ENCODE data around the gene GCNT2. TPM values are rescaled to one million over a fixed set of nuclear protein-coding genes. Genes with fewer than 3 reads are reported as not detected.
A peak's percentile ranks its signal among the peaks of the same experiment; 100 is the strongest.
"Not testable (repeated sequence)": the region's sequence is repeated elsewhere in the genome, so short reads cannot be mapped to it uniquely, and the experiment has no call there.

GCNT2 gene
- total RNA-seq, result 1 to 10 TPM; 2.4 to 6.9 TPM

DNA sequence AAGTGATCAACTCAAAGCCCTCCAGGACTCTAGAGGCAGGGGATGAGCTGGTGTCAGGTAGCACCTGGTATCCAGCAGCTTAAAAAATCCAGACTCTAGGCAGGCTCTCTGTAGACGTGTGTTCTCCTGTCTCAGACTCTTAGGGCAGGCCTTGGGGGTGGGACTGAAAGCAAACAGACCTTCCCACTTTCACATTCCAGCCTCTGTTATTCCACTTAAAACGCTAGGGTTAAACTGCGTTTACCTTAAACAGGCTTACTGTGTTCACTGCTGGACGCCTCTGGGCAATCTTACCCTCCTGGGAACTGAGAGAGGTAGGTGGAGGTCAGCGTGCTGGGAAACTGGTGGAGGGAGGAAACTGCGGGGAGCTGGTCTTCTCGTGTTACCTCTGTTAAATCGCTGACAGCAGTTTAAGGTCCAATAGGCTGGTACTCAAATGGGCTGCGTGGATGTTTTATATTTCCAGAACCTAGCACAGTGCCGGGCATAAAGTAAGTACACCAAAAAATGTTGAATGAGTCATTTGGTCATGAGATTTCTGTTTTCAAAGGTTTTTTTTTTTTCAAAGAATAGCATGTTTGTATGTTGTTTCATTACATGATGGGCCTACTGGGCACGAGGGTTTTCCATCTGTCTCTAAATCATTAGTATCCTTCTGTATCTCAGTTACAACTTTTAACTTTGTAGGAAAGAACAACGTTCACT, at the start of gene GCNT2:
GCNT2 (plus strand) TSS at position 248 of the 705 bp plus-strand sequence. CDS start 7,561 bp downstream, outside the sequence.
- ATAC-seq, result peak in 1 of 2 donors; percentile 20

DNA sequence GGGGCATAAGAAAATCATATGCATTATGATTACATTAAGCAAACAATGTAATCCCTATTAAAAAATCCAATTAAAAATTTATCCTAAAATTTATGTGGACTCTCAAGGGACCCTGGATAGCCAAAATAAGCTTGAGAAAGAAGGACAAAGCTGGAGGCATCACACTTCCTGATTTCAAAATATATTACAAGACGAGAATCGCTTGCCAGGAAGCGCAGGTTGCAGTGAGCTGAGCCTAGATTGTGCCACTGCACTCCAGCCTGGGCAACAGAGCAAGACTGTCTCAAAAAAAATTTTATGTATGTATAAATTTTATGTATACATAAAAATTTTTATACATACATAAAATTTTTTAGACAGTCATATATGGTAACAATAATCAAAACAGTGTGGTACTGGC, 48.5 kb upstream of the GCNT2 start:
- no peak for ATAC-seq
- Mint-ChIP-seq H3K4me1 (ENCODE audit: low read depth in 2 of 2) (no peaks in the 10 kb centered on the region), H3K36me3 (no peaks in the 10 kb centered on the region), H3K27ac (no peak overlapping the region), H3K9me3 (no peaks in the 10 kb centered on the region), H3K4me3 (no peak overlapping the region), H3K27me3 (peaks cover 17 to 27% of the 10 kb centered on the region in 2 donors)
- no peak for DNase-seq (ENCODE audit: low spot score)

More for the DNA sequence above, at the start of gene GCNT2:
- no peak within 1 kb of the TSS for H3K27ac Mint-ChIP-seq
- H3K4me1 Mint-ChIP-seq (ENCODE audit: low read depth in 2 of 2), result peaks cover 0 to 6% of the 10 kb centered on the region in 2 donors
- no peak for DNase-seq (ENCODE audit: low spot score)
- no peak within 1 kb of the TSS for H3K4me3 Mint-ChIP-seq
- no peaks in the 10 kb centered on the region for H3K36me3 Mint-ChIP-seq
- H3K9me3 Mint-ChIP-seq, result no peaks in the 10 kb centered on the region
- peaks cover 23 to 37% of the 10 kb centered on the region in 2 donors for H3K27me3 Mint-ChIP-seq

DNA sequence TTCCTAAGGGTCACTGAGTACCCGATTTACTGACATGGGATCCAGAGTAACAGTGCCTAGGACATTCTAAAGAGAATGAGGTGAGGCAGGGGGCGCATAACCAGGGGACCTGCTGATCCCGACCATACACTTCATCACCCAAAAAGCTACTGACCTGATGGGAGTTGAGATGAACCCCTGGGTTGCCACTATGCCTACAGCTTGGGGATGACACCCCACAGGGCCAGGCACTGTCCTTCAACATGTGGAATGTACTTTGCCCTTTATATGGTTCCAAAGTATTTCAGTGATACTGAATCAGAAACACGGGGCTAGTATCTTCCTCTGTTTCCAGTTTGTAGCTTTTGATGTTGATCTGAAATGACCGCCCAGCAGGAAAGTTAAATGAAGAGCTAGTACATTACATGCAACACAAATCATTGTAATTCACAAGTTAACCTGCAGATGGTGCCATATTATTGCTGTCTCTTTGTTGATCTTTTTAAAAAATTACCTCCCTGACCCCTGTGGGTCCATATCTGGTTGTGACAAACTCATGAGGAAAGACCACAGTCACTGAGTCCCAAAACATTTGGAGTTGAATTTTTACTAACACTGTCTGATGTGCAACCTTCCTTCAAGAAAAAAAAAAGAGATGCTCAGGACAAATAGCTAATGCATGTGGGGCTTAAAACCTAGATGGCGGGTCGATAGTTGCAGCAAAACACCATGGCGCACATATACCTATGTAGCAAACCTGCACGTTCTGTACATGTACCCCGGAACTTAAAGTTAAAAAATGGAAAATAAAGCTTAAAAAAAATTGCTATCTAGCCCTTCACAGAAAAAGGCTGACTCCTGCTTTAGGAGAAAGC, 42.7 kb upstream of the GCNT2 start:
- no peaks in the 10 kb centered on the region for H3K4me1 Mint-ChIP-seq (ENCODE audit: low read depth in 2 of 2)
- no peaks in the 10 kb centered on the region for H3K36me3 Mint-ChIP-seq
- ATAC-seq, result no peak
- H3K9me3 Mint-ChIP-seq, result no peaks in the 10 kb centered on the region
- peaks cover 15 to 18% of the 10 kb centered on the region in 2 donors for H3K27me3 Mint-ChIP-seq
- DNase-seq (ENCODE audit: low spot score), result no peak
- no peak overlapping the region for H3K4me3 Mint-ChIP-seq
- no peak overlapping the region for H3K27ac Mint-ChIP-seq

DNA sequence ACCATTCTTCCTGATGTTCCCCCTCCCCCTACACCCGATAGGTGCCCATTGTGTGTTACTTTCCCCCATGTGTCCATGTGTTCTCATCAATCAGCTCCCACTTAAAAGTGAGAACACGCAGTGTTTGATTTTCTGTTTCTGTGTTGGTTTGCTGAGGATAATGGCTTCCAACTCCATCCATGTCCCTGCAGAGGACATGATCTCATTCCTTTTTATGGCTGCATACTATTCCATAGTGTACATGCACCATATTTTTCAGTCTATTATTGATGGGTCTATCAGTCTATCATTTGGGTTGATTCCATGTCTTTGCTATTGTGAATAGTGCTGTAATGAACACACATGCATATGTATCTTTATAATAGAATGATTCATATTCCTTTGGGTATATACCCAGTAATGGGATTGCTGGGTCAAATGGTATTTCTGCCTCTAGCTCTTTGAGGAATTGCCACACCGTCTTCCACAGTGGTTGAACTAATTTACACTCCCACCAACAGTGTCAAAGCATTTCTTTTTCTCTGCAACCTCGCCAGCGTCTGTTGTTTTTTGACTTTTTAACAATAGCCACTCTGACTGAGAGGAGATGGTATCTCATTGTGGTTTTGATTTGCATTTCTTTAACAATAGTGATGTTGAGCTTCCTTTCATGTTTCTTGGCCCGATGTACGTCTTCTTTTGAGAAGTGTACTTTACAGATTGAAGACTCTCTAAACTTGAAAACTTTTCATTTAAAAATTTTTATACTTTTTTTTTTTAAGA, 41.0 kb upstream of the GCNT2 start:
- peaks cover 18 to 19% of the 10 kb centered on the region in 2 donors for H3K27me3 Mint-ChIP-seq
- no peaks in the 10 kb centered on the region for H3K36me3 Mint-ChIP-seq
- DNase-seq (ENCODE audit: low spot score) (no peak), ATAC-seq (no peak)
- H3K4me3 Mint-ChIP-seq, result no peak overlapping the region
- no peaks in the 10 kb centered on the region for H3K9me3 Mint-ChIP-seq
- no peaks in the 10 kb centered on the region for H3K4me1 Mint-ChIP-seq (ENCODE audit: low read depth in 2 of 2)
- H3K27ac Mint-ChIP-seq, result no peak overlapping the region

DNA sequence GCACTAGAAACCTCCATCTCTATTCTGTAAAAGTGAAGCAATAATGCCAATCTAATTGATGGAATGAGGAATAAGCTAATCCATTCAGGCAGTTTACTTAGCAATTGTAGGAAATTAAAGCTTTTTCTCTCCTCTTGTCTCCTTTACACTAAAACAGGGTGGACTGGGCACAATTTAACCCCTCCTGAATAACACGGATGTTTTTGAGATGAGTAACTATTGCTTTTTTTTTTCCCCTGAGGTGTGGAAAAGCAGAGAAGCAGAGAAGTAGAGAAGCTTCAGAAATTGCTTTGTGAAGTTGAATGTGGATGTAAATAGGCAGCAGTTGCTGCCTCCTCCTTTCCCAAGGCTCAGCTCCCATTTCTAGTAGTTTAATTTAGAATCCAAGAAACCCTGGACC, 40.0 kb upstream of the GCNT2 start:
- no peaks in the 10 kb centered on the region for H3K4me1 Mint-ChIP-seq (ENCODE audit: low read depth in 2 of 2)
- no peak for ATAC-seq
- no peak overlapping the region for H3K4me3 Mint-ChIP-seq
- no peaks in the 10 kb centered on the region for H3K36me3 Mint-ChIP-seq
- no peak overlapping the region for H3K27ac Mint-ChIP-seq
- peaks cover 10 to 19% of the 10 kb centered on the region in 2 donors for H3K27me3 Mint-ChIP-seq
- DNase-seq (ENCODE audit: low spot score), result no peak
- no peaks in the 10 kb centered on the region for H3K9me3 Mint-ChIP-seq

DNA sequence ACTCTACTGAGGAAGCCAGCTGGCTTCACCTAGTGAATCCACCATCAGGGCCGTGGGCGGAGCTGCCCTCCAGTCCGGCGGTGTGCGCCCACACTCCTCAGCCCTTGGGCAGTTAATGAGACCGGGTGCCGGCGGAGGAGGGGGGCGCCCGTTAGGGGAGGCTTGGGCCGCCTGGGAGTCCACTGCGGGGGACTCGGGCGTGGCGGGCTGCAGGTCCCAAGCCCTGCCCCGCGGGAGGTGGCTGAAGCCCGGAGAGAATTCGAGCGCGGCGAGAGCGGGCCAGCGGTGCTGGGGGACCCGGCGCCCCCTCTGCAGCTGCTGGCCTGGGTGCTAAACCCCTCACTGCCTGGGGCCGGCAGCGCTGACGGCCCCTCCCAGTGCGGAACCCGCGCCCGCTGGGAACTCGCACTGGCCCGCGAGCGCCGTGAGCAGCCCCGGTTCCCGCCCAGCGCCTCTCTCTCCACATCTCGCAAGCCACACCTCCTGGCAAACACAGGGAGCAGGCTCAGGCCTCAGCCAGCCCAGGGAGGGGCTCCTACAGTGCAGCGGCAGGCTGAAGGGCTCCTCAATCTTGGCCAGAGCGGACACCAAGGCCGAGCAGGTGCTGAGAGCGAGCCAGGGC, 38.4 kb upstream of the GCNT2 start:
- H3K36me3 Mint-ChIP-seq, result no peaks in the 10 kb centered on the region
- DNase-seq (ENCODE audit: low spot score), result no peak
- H3K27ac Mint-ChIP-seq, result no peak overlapping the region
- H3K4me3 Mint-ChIP-seq, result no peak overlapping the region
- H3K27me3 Mint-ChIP-seq, result peaks cover 13 to 20% of the 10 kb centered on the region in 2 donors
- no peaks in the 10 kb centered on the region for H3K4me1 Mint-ChIP-seq (ENCODE audit: low read depth in 2 of 2)
- peak in 1 of 2 donors; percentile 15 for ATAC-seq
- H3K9me3 Mint-ChIP-seq, result no peaks in the 10 kb centered on the region

DNA sequence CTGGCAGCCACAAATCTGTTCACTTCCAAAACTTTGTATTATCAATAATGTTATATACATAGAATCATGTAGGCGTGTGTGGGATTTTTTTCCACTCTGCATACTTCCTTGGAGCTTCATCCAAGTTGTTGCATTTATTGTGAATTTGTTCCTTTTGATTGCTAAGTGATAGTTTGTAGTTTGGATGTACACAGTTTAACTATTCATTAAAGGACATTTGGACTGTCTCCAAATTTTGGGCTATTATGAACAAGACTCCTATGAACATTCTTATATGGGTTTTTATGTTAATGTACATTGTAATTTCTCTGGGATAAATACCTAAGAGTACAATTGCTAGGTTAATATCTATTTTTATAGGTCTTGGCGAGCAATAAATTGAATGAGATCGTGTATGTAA, 36.2 kb upstream of the GCNT2 start:
- ATAC-seq (no peak), DNase-seq (ENCODE audit: low spot score) (no peak)
- Mint-ChIP-seq H3K27ac (no peak overlapping the region), H3K9me3 (no peaks in the 10 kb centered on the region), H3K4me3 (no peak overlapping the region), H3K27me3 (peaks cover 21 to 24% of the 10 kb centered on the region in 2 donors), H3K4me1 (ENCODE audit: low read depth in 2 of 2) (no peaks in the 10 kb centered on the region), H3K36me3 (no peaks in the 10 kb centered on the region)

DNA sequence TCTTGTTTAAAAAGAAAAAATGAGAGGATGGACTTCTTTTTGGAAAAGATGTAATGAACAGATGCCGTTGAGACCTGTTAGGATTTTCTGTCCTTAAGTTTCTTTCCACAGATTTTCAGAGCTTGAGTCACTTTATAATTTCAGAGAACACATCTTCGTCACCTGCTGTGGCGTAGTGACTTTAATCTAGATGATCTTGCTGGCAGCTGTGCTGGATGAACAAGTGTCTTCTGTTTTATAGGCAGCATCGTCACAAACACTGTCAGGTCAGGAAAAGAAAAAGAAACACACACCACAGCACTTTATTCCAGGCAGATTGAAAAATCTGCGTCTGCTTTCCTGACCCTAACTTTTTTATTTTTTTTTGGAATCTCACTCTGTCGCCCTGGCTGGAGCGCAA, 35.7 kb upstream of the GCNT2 start:
- no peaks in the 10 kb centered on the region for H3K4me1 Mint-ChIP-seq (ENCODE audit: low read depth in 2 of 2)
- no peaks in the 10 kb centered on the region for H3K36me3 Mint-ChIP-seq
- no peak for DNase-seq (ENCODE audit: low spot score)
- ATAC-seq, result no peak
- no peak overlapping the region for H3K4me3 Mint-ChIP-seq
- H3K9me3 Mint-ChIP-seq, result no peaks in the 10 kb centered on the region
- H3K27me3 Mint-ChIP-seq, result peaks cover 21% of the 10 kb centered on the region in 2 donors
- no peak overlapping the region for H3K27ac Mint-ChIP-seq

DNA sequence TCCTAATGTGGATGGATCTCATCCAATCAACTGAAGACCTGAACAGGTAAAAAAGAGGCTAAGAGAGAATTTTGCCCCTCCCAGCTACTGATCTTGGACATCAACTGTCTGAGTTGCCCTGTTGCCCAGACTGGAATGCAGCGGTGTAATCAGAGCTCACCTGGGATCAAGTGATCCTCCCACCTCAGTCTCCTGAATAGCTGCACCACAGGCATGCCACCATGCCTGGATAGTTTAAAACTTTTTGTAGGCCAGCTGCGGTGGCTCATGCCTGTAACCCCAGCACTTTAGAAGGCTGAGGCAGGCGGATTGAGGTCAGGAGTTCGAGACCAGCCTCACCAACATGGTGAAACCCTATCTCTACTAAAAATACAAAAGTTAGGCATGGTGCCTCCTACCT, 34.9 kb upstream of the GCNT2 start:
- Mint-ChIP-seq H3K4me3 (no peak overlapping the region), H3K27ac (no peak overlapping the region), H3K4me1 (ENCODE audit: low read depth in 2 of 2) (no peaks in the 10 kb centered on the region), H3K27me3 (peaks cover 21% of the 10 kb centered on the region in 2 donors), H3K9me3 (no peaks in the 10 kb centered on the region), H3K36me3 (no peaks in the 10 kb centered on the region)
- no peak for DNase-seq (ENCODE audit: low spot score)
- no peak for ATAC-seq

DNA sequence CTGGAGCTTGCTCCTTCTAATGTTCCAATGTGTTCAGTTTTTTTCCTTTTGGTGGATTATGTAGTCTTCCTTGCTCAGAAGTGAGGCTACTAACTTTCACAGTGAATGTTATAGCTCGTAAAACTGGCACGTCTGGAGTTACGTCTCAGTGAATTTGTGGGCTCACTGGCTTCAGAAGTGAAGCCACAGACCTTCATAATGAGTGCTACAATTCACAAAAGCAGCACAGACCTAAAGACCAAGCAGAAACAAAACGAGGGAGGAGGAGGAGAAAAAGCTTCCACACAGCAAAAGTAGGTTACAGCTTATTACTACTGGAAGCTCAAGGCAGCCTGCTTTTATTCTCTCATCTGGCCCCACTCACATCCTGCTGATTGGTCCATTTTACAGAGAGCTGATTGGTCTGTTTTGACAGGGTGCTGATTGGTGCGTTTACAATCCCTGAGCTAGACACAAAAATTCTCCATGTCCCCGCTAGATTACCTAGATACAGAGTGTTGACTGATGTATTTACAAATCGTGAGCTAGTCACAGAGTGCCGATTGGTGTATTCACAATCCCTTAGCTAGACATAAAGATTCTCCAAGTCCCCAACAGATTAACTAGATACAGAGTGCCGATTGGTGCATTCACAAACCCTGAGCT, 34.1 kb upstream of the GCNT2 start:
- H3K27ac Mint-ChIP-seq; H3K4me1 Mint-ChIP-seq (ENCODE audit: low read depth in 2 of 2); H3K4me3 Mint-ChIP-seq; H3K9me3 Mint-ChIP-seq; DNase-seq (ENCODE audit: low spot score); H3K36me3 Mint-ChIP-seq; ATAC-seq: not testable (repeated sequence)
- peaks cover 19 to 21% of the 10 kb centered on the region in 2 donors for H3K27me3 Mint-ChIP-seq

DNA sequence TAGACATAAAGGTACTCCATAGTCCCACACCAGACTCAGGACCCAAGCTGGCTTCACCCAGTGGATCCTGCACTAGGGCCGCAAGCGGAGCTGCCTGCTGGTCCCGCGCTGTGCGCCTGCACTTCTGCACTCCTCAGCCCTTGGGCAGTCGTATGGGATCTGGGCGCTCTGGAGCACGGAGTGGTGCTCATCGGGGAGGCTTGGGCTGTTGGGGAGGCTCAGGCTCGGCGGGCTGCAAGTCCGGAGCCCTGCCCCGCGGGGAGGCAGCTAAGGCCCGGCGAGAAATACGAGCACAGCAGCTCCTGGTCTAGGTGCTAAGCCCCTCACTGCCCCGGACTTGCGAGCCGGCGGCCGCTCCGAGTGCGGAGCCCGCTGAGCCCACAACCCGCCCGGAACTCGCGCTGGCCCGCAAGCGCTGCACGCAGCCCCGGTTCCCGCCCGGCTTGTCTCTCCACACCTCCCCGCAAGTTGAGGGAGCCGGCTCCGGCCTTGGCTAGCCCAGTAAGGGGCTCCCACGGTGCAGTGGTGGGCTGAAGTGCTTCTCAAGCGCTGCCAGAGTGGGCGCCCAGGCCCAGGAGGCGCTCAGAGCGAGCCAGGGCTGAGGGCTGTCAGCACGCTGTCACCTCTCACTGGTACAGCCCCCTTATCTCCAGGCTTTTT, 33.4 kb upstream of the GCNT2 start:
- DNase-seq (ENCODE audit: low spot score) (no peak), ATAC-seq (peak; percentile 52)
- Mint-ChIP-seq H3K4me3 (no peak overlapping the region), H3K27ac (no peak overlapping the region), H3K9me3 (no peaks in the 10 kb centered on the region), H3K36me3 (no peaks in the 10 kb centered on the region), H3K4me1 (ENCODE audit: low read depth in 2 of 2) (no peaks in the 10 kb centered on the region), H3K27me3 (peaks cover 19 to 21% of the 10 kb centered on the region in 2 donors)

DNA sequence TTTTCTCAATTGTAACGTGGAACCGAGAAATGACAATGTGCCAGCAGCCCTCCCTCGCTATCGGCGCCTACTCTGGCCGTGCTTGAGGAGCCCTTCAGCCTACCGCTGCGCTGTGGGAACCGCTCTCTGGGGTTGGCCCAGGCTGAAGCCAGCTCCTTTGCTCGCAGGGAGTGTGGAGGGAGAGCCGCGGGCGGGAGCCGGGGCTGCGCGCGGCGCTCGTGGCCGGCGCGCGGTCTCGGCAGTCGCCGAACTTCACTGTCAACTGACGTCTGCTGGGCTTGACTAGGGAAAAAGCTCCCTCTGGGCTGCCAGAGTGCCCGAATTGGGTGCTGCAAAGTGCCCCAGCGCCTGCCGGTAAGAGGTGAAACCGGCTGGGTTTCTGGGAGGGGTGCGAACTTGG, 29.7 kb upstream of the GCNT2 start:
- Mint-ChIP-seq H3K4me1 (ENCODE audit: low read depth in 2 of 2) (no peaks in the 10 kb centered on the region), H3K36me3 (no peaks in the 10 kb centered on the region), H3K27ac (no peak overlapping the region), H3K4me3 (no peak overlapping the region), H3K27me3 (peaks cover 28 to 44% of the 10 kb centered on the region in 2 donors), H3K9me3 (no peaks in the 10 kb centered on the region)
- ATAC-seq (no peak), DNase-seq (ENCODE audit: low spot score) (no peak)

DNA sequence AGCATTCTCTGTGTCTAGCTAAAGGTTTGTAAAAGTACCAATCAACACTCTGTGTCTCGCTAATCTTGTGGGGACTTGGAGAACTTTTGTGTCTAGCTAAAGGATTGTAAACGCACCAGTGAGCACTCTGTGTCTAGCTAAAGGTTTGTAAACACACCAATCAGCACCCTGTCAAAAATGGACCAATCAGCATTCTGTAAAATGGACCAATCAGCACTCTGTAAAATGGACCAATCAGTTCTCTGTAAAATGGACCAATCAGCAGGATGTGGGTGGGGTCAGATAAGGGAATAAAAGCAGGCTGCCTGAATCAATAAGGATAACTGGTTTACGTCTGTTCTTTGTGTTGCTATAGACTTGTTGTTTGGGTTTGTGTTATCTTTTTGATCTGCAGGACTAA, 29.2 kb upstream of the GCNT2 start:
- H3K27me3 Mint-ChIP-seq, result peaks cover 31 to 44% of the 10 kb centered on the region in 2 donors
- not testable (repeated sequence) for H3K36me3 Mint-ChIP-seq; H3K27ac Mint-ChIP-seq; DNase-seq (ENCODE audit: low spot score); ATAC-seq; H3K9me3 Mint-ChIP-seq; H3K4me1 Mint-ChIP-seq (ENCODE audit: low read depth in 2 of 2); H3K4me3 Mint-ChIP-seq

Data from natural killer cell treated with Interleukin-12 subunit alpha and Interleukin-12 subunit beta and Interleukin-15 and Interleukin-18, amount 100 ng/mL, for 72 hours (primary cell).